ENCODE measurements around the gene G3BP2. TPM values are rescaled to one million over a fixed set of nuclear protein-coding genes. Genes with fewer than 3 reads are reported as not detected.

G3BP2 gene
- total RNA-seq (176 and 181 TPM in 2 replicates), polyA plus RNA-seq (85.2 and 86.0 TPM in 2 replicates)

DNA sequence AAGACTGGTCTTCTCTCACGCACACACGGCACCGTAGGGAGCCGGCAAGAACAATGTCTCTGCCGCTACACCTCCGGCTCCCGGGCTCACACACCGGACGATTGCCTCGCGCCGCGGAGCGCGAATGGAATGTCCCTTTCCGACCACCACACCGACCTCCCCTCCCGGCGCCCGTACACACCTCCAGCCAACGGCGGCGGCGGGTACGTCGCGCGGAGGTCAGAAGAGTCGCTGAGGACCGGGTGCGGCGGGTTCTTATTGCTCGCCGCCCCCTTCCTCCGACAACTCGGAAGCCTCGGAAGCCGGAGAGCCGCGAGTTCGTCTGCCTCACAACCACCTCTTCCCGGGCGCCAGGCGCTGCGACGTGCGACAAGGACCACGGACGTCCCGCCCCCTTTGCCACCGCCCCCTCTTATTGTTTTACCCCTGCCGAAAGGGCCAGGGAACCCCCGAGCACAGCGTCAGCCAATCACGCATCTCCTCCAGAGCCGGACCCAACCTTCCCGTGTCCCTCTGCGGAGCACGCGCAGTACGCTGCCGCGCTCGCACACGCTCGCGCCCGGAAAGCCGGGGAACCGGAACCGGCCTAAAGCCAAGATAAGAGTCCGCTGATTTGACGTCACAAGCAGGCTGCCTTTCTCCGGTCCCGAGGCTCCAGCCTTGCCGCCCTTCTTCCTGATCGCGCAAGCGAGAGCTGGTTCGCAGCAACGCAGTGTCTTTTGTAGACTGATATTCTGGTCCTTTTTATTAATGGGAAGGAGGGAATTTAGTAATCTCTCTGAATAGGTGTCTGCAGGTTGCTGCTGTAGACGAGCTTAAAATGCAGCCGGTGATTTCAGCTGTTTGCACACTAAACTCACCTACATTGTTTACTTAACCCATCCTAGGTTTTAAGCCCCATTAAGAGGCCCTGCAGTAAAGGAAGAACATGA is at the start of gene G3BP2:
Gene G3BP2, minus strand, starts transcription at position 385 of the 932 bp plus-strand sequence. CDS start 11,386 bp downstream, outside the sequence.
- peak within 1 kb of the TSS; percentile 42 for H2AFZ ChIP-seq
- no peaks in the 10 kb centered on the region for H3K27me3 ChIP-seq
- peak within 1 kb of the TSS; percentile 88 for H3K4me2 ChIP-seq
- H3K9me3 ChIP-seq (ENCODE audit: low read depth) = no peaks in the 10 kb centered on the region
- 1% methylated on average over 77 of the region's 83 CpGs for WGBS (ENCODE audit: low lambda C conversion rate, missing lambda C conversion rate)
- no peaks in the 10 kb centered on the region for H3K36me3 ChIP-seq (replicated peaks; ENCODE audit: insufficient read depth, low read depth)
- peaks cover 41% of the 10 kb centered on the region for H4K20me1 ChIP-seq (ENCODE audit: insufficient read depth, poor library complexity, severe bottlenecking)
- peak within 1 kb of the TSS; percentile 98 for H3K27ac ChIP-seq
- no peak for TF ChIP-seq CTCF (IDR thresholded peaks at IDR 0.05; ENCODE audit: poor library complexity)
- TF ChIP-seq EZH2phosphoT487 (IDR thresholded peaks at IDR 0.05; ENCODE audit: low read depth, severe bottlenecking, unreplicated experiment) = no peak
- no peak for TF ChIP-seq EZH2 (IDR thresholded peaks at IDR 0.05; ENCODE audit: borderline replicate concordance)
- no peaks in the 10 kb centered on the region for H3K9me2 ChIP-seq (replicated peaks; ENCODE audit: insufficient read depth)
- peak; percentile 99 for DNase-seq (ENCODE audit: low spot score)
- H3K4me1 ChIP-seq (ENCODE audit: insufficient read depth) = peaks cover 22% of the 10 kb centered on the region
- peak within 1 kb of the TSS; percentile 91 for H3K4me3 ChIP-seq
- peaks cover 49% of the 10 kb centered on the region for H3K79me2 ChIP-seq

- TF ChIP-seq CTCF (IDR thresholded peaks at IDR 0.05; ENCODE audit: poor library complexity) (no peak), EZH2 (IDR thresholded peaks at IDR 0.05; ENCODE audit: borderline replicate concordance) (no peak), EZH2phosphoT487 (IDR thresholded peaks at IDR 0.05; ENCODE audit: low read depth, severe bottlenecking, unreplicated experiment) (no peak)
- no peak for DNase-seq (ENCODE audit: low spot score)
- Histone ChIP-seq H3K9me2 (replicated peaks; ENCODE audit: insufficient read depth) (no peaks in the 10 kb centered on the region), H3K36me3 (replicated peaks; ENCODE audit: insufficient read depth, low read depth) (no peaks in the 10 kb centered on the region), H3K27me3 (no peaks in the 10 kb centered on the region), H3K79me2 (peaks cover 49% of the 10 kb centered on the region), H2AFZ (no peak overlapping the region), H3K9me3 (ENCODE audit: low read depth) (no peaks in the 10 kb centered on the region), H4K20me1 (ENCODE audit: insufficient read depth, poor library complexity, severe bottlenecking) (no peaks in the 10 kb centered on the region), H3K4me2 (peak overlapping the region; percentile 76), H3K4me1 (ENCODE audit: insufficient read depth) (peaks cover 20% of the 10 kb centered on the region), H3K27ac (peak overlapping the region; percentile 92), H3K4me3 (no peak overlapping the region)
- WGBS (ENCODE audit: low lambda C conversion rate, missing lambda C conversion rate) = 63% methylated on average over 3 of the region's 3 CpGs
These were observed 49.2 kb upstream of the G3BP2 start for GRCh38 chr4:75722417-75722816.

DNA sequence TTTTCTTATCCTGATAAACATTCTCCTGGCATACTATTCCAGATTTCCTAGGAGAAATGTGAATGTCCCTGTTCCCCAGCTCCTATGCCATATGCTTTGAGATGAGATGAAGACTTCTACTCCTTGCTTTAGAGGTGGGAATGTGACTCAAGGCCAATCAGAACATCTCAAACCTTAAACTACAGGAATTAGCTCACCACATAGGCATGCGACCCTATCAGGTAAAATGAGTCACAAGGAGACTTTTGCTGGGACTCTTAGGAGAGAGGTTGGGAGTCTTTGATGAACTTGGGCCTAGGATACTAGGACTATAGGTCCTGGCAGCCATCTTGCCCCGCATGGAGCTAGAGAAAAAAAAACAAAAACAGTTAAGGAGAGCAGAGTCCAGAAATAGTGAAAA is 45.3 kb upstream of the G3BP2 start:
- 90% methylated on average over 2 of the region's 2 CpGs for WGBS (ENCODE audit: low lambda C conversion rate, missing lambda C conversion rate)
- Histone ChIP-seq H3K79me2 (peaks cover 33% of the 10 kb centered on the region), H2AFZ (no peak overlapping the region)

More for the DNA sequence above, 45.3 kb upstream of the G3BP2 start:
- H3K4me2 ChIP-seq = no peak overlapping the region
- no peaks in the 10 kb centered on the region for H3K9me3 ChIP-seq (ENCODE audit: low read depth)
- no peak overlapping the region for H3K4me3 ChIP-seq
- no peaks in the 10 kb centered on the region for H3K9me2 ChIP-seq (replicated peaks; ENCODE audit: insufficient read depth)
- TF ChIP-seq CTCF (IDR thresholded peaks at IDR 0.05; ENCODE audit: poor library complexity) (no peak), EZH2 (IDR thresholded peaks at IDR 0.05; ENCODE audit: borderline replicate concordance) (no peak), EZH2phosphoT487 (IDR thresholded peaks at IDR 0.05; ENCODE audit: low read depth, severe bottlenecking, unreplicated experiment) (no peak)
- H3K27me3 ChIP-seq = no peaks in the 10 kb centered on the region
- DNase-seq (ENCODE audit: low spot score) = no peak
- H4K20me1 ChIP-seq (ENCODE audit: insufficient read depth, poor library complexity, severe bottlenecking) = no peaks in the 10 kb centered on the region
- H3K36me3 ChIP-seq (replicated peaks; ENCODE audit: insufficient read depth, low read depth) = no peaks in the 10 kb centered on the region
- peaks cover 25% of the 10 kb centered on the region for H3K4me1 ChIP-seq (ENCODE audit: insufficient read depth)
- H3K27ac ChIP-seq = no peak overlapping the region
